Prostate gland (tissue), 2 donors: ENCODE data around the gene C1orf210. TPM values are rescaled to one million over a fixed set of nuclear protein-coding genes. Genes with fewer than 3 reads are reported as not detected.

Source experiments
- DNase-seq: peaks from one replicate; pipeline ENCODE4 v3.0.0-alpha.2; 2019; ENCODE audit warnings: low spot score
- H3K27ac ChIP-seq, 2 donors: fragments of 200-600 bp; sonication (generic); 2 replicates each; pipeline ENCODE4 v1.5.1; 2017 to 2019
- H3K27me3 ChIP-seq: fragments of 200-600 bp; sonication (generic); replicated peaks from 2 replicates; pipeline ENCODE4 v1.5.1; 2019; ENCODE audit not compliant: insufficient read depth
- H3K36me3 ChIP-seq, 2 donors: fragments of 200-600 bp; sonication (generic); 1 replicate in 1 of 2; 2 replicates in 1 of 2; pipeline versions ENCODE4 v1.5.1 to v1.8.1; 2017 to 2019
- H3K4me1 ChIP-seq: fragments of 200-600 bp; sonication (generic); replicated peaks from 2 replicates; pipeline ENCODE4 v1.5.1; 2019
- H3K4me3 ChIP-seq, 2 donors: fragments of 200-600 bp; sonication (generic); 2 replicates each; pipeline ENCODE4 v1.5.1; 2017 to 2019
- H3K9me3 ChIP-seq: fragments of 200-600 bp; sonication (generic); 2 replicates; pipeline ENCODE4 v1.5.1; 2017
- POLR2A ChIP-seq: fragments of 450-650 bp; IDR thresholded peaks from one replicate; pipeline ENCODE4 v1.6.1; 2016; ENCODE audit warnings: antibody characterized with exemption, mild to moderate bottlenecking
- POLR2AphosphoS5 ChIP-seq: sonication (generic); formaldehyde crosslinking; IDR thresholded peaks from one replicate; pipeline ENCODE4 v1.6.1; 2017; ENCODE audit warnings: antibody characterized with exemption
- WGBS: methylation state at CpG from one replicate; pipeline ENCODE4 v1.1.5; 2018; 5-methylcytosine and 5-hydroxymethylcytosine counted together
- intact Hi-C: fragments of 100-400 bp; cut with DNase I; formaldehyde crosslinking; loops from one replicate; pipeline ENCODE4 v1.14.2; 2022
- total RNA-seq, 2 donors: library from RNA; depleted of rRNA; stranded (reverse); fragments of >200 nt; gene quantifications; one replicate each; pipeline ENCODE4 v1.1.0, GENCODE V29; 2016
- TF ChIP-seq, protein P1 (sequence below), 4 experiments: fragments of 200-600 bp in 2 of 4; fragments of 450-650 bp in 2 of 4; sonication (generic) in 2 of 4; IDR thresholded peaks; 1 replicate in 3 of 4; 2 replicates in 1 of 4; pipeline ENCODE4 v1.5.1; 2016 to 2019; ENCODE audit warnings: antibody characterized with exemption in 4 of 4, mild to moderate bottlenecking in 2 of 4, moderate library complexity in 2 of 4

The C1orf210 gene
- total RNA-seq, 2 donors from 2014 or later: 5.5 to 21.7 TPM

DNA sequence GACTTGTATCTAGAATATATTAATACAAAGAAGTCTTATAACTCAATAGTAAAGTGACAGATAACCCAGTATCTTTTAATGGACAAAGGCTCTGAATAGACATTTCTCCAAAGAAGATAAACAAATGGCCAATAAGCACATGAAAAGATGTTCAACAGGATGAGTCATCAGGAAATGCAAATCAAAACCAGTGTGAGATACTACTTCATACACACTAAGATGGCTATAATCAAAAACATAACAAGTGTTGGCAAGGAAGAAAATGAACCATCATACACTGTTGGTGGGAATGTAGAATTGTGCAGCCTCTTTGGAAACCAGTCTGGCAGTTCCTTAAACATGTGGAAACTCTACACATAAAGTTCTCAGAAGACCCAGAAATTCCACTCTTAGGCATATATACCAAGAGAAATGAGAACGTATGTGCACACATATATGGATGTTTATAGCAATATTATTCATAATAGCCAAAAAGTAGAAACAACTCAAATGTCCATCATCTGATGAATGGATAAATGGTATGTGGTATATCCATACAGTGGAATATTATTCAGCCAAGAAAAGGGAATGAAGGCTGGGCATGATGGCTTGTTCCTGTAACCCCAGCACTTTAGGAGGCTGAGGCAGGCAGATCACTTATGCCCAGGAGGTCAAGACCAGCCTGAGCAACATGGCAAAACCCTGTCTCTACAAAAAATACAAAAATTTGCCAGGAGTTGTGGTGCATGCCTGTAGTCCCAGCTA is 42.3 kb upstream of the C1orf210 start:
- 94% methylated on average over 1 of the region's 1 CpG for WGBS
- intact Hi-C loops: no loop called here
- Histone ChIP-seq H3K36me3 (no peaks in the 10 kb centered on the region), H3K4me3 (no peak overlapping the region), H3K27ac (no peak overlapping the region), H3K27me3 (no peaks in the 10 kb centered on the region), H3K4me1 (no peaks in the 10 kb centered on the region), H3K9me3 (no peaks in the 10 kb centered on the region)
- DNase-seq: no peak
- TF ChIP-seq POLR2A (no peak), POLR2AphosphoS5 (no peak)
- TF ChIP-seq, protein P1, sequence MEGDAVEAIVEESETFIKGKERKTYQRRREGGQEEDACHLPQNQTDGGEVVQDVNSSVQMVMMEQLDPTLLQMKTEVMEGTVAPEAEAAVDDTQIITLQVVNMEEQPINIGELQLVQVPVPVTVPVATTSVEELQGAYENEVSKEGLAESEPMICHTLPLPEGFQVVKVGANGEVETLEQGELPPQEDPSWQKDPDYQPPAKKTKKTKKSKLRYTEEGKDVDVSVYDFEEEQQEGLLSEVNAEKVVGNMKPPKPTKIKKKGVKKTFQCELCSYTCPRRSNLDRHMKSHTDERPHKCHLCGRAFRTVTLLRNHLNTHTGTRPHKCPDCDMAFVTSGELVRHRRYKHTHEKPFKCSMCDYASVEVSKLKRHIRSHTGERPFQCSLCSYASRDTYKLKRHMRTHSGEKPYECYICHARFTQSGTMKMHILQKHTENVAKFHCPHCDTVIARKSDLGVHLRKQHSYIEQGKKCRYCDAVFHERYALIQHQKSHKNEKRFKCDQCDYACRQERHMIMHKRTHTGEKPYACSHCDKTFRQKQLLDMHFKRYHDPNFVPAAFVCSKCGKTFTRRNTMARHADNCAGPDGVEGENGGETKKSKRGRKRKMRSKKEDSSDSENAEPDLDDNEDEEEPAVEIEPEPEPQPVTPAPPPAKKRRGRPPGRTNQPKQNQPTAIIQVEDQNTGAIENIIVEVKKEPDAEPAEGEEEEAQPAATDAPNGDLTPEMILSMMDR (IDR thresholded peaks at IDR 0.05): no peak

DNA sequence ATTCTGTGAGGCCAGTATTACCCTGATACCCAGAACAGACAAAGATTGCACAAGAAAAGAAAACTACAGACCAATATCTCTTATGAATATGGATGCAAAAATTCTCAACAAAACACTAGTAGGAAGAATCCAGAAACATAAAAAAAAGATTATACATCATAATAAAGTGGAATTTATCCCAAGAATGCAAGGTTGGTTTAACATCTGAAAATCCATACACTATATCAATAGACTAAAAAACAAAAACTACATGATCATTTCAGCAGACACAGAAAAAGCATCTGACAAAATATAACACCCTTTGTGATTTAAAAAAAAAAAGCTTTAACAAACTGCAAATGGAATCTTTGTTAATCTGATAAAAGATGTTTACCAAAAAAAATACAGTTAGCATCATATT is 40.0 kb upstream of the C1orf210 start:
- H3K27ac ChIP-seq: no peak overlapping the region
- DNase-seq: no peak
- no peak for TF ChIP-seq POLR2AphosphoS5
- no peak for TF ChIP-seq POLR2A
- TF ChIP-seq, protein P1 (IDR thresholded peaks at IDR 0.05): no peak
- H3K9me3 ChIP-seq: no peaks in the 10 kb centered on the region
- no peaks in the 10 kb centered on the region for H3K36me3 ChIP-seq
- no peaks in the 10 kb centered on the region for H3K4me1 ChIP-seq
- H3K4me3 ChIP-seq: no peak overlapping the region
- no peaks in the 10 kb centered on the region for H3K27me3 ChIP-seq
- intact Hi-C loops: no loop called here

DNA sequence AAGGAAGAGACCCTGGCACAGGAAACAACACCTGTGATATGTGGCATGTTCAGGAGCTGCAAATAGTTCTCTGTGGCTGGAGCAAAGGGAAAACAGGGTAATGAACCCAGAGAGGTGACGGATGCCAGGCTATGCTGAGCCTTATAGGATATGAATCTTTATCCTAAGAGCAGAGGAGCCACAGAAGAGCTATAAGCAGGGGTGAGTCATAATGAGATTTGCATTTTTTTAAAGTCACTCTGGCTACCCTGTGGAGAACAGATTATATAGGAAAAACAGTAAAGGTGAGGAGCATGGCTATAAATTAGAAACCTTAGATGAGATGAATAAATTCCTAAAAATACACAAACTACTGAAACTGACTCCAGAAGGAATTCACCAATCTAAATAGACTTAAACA is 39.4 kb upstream of the C1orf210 start:
- WGBS: 95% methylated on average over 1 of the region's 1 CpG
- intact Hi-C loops: no loop called here
- Histone ChIP-seq H3K4me1 (no peaks in the 10 kb centered on the region), H3K27me3 (no peaks in the 10 kb centered on the region), H3K9me3 (no peaks in the 10 kb centered on the region), H3K4me3 (no peak overlapping the region), H3K27ac (no peak overlapping the region), H3K36me3 (no peaks in the 10 kb centered on the region)
- TF ChIP-seq POLR2AphosphoS5 (no peak), POLR2A (no peak)
- TF ChIP-seq, protein P1 (IDR thresholded peaks at IDR 0.05): no peak
- DNase-seq: no peak

DNA sequence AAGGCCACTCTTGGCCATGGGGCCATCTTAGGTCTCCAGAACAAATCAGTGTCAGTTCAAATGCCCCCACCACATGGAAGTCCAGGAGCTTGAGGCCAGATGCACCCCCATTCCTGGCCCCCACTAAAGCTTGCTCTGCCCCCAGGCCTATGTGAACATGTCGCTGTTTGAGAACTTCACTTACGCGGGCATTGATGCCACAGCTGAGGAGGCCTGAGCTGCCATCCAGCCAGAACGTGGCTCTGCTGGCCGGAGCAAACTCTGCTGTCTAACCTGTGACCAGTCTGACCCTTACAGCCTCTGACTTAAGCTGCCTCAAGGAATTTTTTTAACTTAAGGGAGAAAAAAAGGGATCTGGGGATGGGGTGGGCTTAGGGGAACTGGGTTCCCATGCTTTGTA is 37.1 kb upstream of the C1orf210 start:
- 90% methylated on average over 5 of the region's 5 CpGs for WGBS
- TF ChIP-seq POLR2AphosphoS5 (no peak), POLR2A (no peak)
- TF ChIP-seq, protein P1 (IDR thresholded peaks at IDR 0.05): no peak
- no peak overlapping the region for H3K27ac ChIP-seq
- DNase-seq: no peak
- no peaks in the 10 kb centered on the region for H3K4me1 ChIP-seq
- H3K36me3 ChIP-seq: no peaks in the 10 kb centered on the region
- H3K27me3 ChIP-seq: no peaks in the 10 kb centered on the region
- intact Hi-C loops: no loop called here
- no peak overlapping the region for H3K4me3 ChIP-seq
- H3K9me3 ChIP-seq: no peaks in the 10 kb centered on the region

DNA sequence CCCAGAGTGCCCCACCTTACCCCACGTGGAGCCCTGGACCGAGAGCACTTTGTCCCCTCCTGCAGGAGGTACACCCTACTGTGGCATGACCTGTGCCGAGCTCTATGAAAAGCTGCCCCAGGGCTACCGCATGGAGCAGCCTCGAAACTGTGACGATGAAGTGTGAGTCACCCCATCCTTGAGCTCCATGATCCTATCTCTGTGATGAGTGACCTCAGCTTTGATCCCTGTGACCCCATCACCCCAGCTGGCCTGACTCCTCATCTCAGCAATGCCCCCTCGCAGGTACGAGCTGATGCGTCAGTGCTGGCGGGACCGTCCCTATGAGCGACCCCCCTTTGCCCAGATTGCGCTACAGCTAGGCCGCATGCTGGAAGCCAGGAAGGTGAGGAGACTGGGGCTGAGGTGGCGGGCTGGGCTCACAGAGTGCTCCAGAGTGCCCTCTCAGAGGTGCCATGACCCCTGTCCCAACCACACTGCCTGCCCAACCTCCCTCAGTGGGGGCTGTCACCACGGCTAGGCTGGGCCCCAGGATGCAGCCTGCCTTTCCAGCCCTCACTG is 36.0 kb upstream of the C1orf210 start:
- no peak for DNase-seq
- Histone ChIP-seq H3K36me3 (no peaks in the 10 kb centered on the region), H3K9me3 (no peaks in the 10 kb centered on the region), H3K27me3 (no peaks in the 10 kb centered on the region), H3K4me3 (no peak overlapping the region), H3K27ac (no peak overlapping the region), H3K4me1 (no peaks in the 10 kb centered on the region)
- TF ChIP-seq, protein P1 (IDR thresholded peaks at IDR 0.05): no peak
- TF ChIP-seq POLR2AphosphoS5: no peak
- no peak for TF ChIP-seq POLR2A
- WGBS: 94% methylated on average over 16 of the region's 16 CpGs
- intact Hi-C loops: no loop called here
